ENCODE measurements around the gene KRTAP10-12.

DNA sequence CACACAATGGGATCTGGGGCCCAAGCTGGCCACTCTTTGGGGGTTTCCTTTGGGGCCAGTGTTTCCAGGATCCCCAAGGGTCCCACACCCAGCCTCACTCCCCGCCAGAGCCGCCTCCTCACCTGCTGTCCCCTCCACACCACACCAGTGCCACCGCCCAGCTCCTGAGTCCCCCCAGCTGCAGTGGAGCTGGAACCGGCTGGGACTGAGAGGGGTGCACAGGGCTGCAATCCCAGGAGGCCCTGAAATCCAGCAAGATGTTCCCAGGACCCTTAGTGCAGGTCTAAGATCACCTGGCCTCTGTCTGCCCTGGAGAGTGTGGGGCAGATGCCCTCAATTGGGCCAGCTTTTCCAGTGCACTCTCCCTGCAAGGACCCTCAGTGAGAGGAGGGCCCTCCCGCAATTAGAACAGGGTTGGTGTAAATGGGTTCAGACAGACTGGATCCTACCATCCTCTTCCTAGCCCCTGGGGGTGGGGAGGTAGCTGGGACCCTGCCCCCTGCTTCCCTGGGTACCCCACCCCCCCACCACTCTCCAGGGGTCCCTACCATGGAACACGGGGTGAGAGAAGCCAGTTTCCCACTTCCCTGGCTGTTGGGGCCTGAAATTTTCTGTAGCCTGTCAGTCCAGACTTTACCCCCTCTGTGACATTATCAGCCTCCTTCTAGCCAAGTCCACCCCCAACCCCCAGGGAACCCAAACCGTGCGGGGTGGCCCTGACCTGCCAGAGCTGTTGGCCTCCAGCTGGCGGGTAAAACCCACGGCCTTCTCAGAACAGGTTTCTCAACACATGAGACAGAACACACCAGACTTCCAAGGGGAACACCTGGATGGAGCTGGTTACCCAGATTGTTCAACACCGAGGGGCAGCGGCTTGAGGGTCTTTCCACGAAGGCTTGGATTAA lies 7.0 kb downstream of the KRTAP10-12 start:
- TF ChIP-seq POLR2AphosphoS5 (IDR thresholded peaks at IDR 0.05) (no peak), EP300 (conservative IDR thresholded peaks at IDR 0.05; ENCODE audit: poor library complexity, severe bottlenecking) (no peak), RAD21 (conservative IDR thresholded peaks at IDR 0.05) (no peak)
- TF ChIP-seq, protein P1, sequence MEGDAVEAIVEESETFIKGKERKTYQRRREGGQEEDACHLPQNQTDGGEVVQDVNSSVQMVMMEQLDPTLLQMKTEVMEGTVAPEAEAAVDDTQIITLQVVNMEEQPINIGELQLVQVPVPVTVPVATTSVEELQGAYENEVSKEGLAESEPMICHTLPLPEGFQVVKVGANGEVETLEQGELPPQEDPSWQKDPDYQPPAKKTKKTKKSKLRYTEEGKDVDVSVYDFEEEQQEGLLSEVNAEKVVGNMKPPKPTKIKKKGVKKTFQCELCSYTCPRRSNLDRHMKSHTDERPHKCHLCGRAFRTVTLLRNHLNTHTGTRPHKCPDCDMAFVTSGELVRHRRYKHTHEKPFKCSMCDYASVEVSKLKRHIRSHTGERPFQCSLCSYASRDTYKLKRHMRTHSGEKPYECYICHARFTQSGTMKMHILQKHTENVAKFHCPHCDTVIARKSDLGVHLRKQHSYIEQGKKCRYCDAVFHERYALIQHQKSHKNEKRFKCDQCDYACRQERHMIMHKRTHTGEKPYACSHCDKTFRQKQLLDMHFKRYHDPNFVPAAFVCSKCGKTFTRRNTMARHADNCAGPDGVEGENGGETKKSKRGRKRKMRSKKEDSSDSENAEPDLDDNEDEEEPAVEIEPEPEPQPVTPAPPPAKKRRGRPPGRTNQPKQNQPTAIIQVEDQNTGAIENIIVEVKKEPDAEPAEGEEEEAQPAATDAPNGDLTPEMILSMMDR (IDR thresholded peaks at IDR 0.05; ENCODE audit: poor library complexity, severe bottlenecking), result no peak
- TF ChIP-seq, protein P2, sequence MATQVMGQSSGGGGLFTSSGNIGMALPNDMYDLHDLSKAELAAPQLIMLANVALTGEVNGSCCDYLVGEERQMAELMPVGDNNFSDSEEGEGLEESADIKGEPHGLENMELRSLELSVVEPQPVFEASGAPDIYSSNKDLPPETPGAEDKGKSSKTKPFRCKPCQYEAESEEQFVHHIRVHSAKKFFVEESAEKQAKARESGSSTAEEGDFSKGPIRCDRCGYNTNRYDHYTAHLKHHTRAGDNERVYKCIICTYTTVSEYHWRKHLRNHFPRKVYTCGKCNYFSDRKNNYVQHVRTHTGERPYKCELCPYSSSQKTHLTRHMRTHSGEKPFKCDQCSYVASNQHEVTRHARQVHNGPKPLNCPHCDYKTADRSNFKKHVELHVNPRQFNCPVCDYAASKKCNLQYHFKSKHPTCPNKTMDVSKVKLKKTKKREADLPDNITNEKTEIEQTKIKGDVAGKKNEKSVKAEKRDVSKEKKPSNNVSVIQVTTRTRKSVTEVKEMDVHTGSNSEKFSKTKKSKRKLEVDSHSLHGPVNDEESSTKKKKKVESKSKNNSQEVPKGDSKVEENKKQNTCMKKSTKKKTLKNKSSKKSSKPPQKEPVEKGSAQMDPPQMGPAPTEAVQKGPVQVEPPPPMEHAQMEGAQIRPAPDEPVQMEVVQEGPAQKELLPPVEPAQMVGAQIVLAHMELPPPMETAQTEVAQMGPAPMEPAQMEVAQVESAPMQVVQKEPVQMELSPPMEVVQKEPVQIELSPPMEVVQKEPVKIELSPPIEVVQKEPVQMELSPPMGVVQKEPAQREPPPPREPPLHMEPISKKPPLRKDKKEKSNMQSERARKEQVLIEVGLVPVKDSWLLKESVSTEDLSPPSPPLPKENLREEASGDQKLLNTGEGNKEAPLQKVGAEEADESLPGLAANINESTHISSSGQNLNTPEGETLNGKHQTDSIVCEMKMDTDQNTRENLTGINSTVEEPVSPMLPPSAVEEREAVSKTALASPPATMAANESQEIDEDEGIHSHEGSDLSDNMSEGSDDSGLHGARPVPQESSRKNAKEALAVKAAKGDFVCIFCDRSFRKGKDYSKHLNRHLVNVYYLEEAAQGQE (IDR thresholded peaks at IDR 0.05; ENCODE audit: borderline replicate concordance), result no peak

All from neural cell (in vitro differentiated cells).